Mesenchymal stem cell (in vitro differentiated cells and primary cell): ENCODE results near the gene TM9SF2.

ENCODE experiments used
- DNase-seq: peaks from one replicate; pipeline ENCODE4 v3.0.0-alpha.2; 2013
- H2AFZ ChIP-seq: one replicate; pipeline ENCODE4 v1.6.1; 2013; ENCODE audit warnings: low read depth, mild to moderate bottlenecking, control low read depth, inconsistent platforms, low read length, moderate library complexity
- H2AK5ac ChIP-seq: 2 replicates; pipeline ENCODE4 v1.6.1; 2013; ENCODE audit warnings: low read length, moderate library complexity, mild to moderate bottlenecking, inconsistent platforms; ENCODE audit not compliant: severe bottlenecking
- H2BK120ac ChIP-seq: one replicate; pipeline ENCODE4 v1.6.1; 2013; ENCODE audit warnings: low read depth, mild to moderate bottlenecking, inconsistent platforms, low read length, moderate library complexity
- H2BK12ac ChIP-seq, 2 experiments: one replicate each; pipeline ENCODE4 v1.6.1; 2013; ENCODE audit warnings: inconsistent platforms in 2 of 2, low read length in 2 of 2, mild to moderate bottlenecking in 2 of 2, moderate library complexity in 2 of 2, control low read depth in 1 of 2
- H2BK15ac ChIP-seq: one replicate; pipeline ENCODE4 v1.6.1; 2013; ENCODE audit warnings: mild to moderate bottlenecking, low read depth, inconsistent platforms; ENCODE audit not compliant: poor library complexity, severe bottlenecking
- H2BK5ac ChIP-seq: 2 replicates; pipeline ENCODE4 v1.6.1; 2013; ENCODE audit warnings: low read depth, mild to moderate bottlenecking, low read length, control low read depth, inconsistent platforms; ENCODE audit not compliant: poor library complexity, severe bottlenecking
- H3K14ac ChIP-seq, 2 experiments: one replicate each; pipeline ENCODE4 v1.6.1; 2013; ENCODE audit warnings: inconsistent platforms in 2 of 2, low read length in 2 of 2, control low read depth in 1 of 2, mild to moderate bottlenecking in 1 of 2, moderate library complexity in 1 of 2
- H3K18ac ChIP-seq, 2 experiments: one replicate each; pipeline ENCODE4 v1.6.1; 2013; ENCODE audit warnings: inconsistent platforms in 2 of 2, low read length in 2 of 2, control low read depth in 1 of 2, low read depth in 1 of 2, mild to moderate bottlenecking in 1 of 2
- H3K23ac ChIP-seq, 2 experiments: one replicate each; pipeline ENCODE4 v1.6.1; 2013; ENCODE audit warnings: inconsistent platforms in 2 of 2, low read length in 2 of 2, mild to moderate bottlenecking in 2 of 2, moderate library complexity in 2 of 2, control low read depth in 1 of 2
- H3K27ac ChIP-seq: 2 replicates; pipeline ENCODE4 v1.5.1; 2013; ENCODE audit warnings: mild to moderate bottlenecking, moderate library complexity, low read length, control low read depth, inconsistent platforms; ENCODE audit not compliant: poor library complexity, severe bottlenecking
- H3K27me3 ChIP-seq, 2 experiments: 2 replicates each; pipeline versions ENCODE4 v1.6.1 to v1.7.0; 2013; ENCODE audit warnings: low read length in 2 of 2, mild to moderate bottlenecking in 2 of 2, moderate library complexity in 2 of 2, control low read depth in 1 of 2, inconsistent platforms in 1 of 2; ENCODE audit not compliant: control insufficient read depth in 1 of 2, insufficient read depth in 1 of 2
- H3K36me3 ChIP-seq, 2 experiments: 2 replicates each; pipeline versions ENCODE4 v1.6.1 to v1.7.0; 2013; ENCODE audit warnings: low read length in 2 of 2, control low read depth in 1 of 2, inconsistent platforms in 1 of 2, low read depth in 1 of 2, mild to moderate bottlenecking in 1 of 2; ENCODE audit not compliant: insufficient read depth in 2 of 2, control insufficient read depth in 1 of 2
- H3K4ac ChIP-seq, 2 experiments: one replicate each; pipeline ENCODE4 v1.6.1; 2013; ENCODE audit warnings: inconsistent platforms in 2 of 2, low read length in 2 of 2, mild to moderate bottlenecking in 2 of 2, moderate library complexity in 2 of 2, control low read depth in 1 of 2, low read depth in 1 of 2
- H3K4me1 ChIP-seq: 2 replicates; pipeline ENCODE4 v1.6.1; 2013; ENCODE audit warnings: low read depth, low read length, control low read depth; ENCODE audit not compliant: control insufficient read depth, insufficient read depth
- H3K4me2 ChIP-seq: 2 replicates; pipeline ENCODE4 v1.6.1; 2013; ENCODE audit warnings: low read length, mild to moderate bottlenecking, inconsistent platforms; ENCODE audit not compliant: poor library complexity, severe bottlenecking
- H3K4me3 ChIP-seq, 2 experiments: 2 replicates each; pipeline versions ENCODE4 v1.5.1 to v1.7.0; 2013; ENCODE audit warnings: low read length in 2 of 2, mild to moderate bottlenecking in 2 of 2, control low read depth in 1 of 2, low read depth in 1 of 2; ENCODE audit not compliant: insufficient read depth in 1 of 2
- H3K79me1 ChIP-seq: replicated peaks from 2 replicates; pipeline ENCODE4 v1.6.1; 2013; ENCODE audit warnings: mild to moderate bottlenecking, control low read depth, low read length, inconsistent platforms; ENCODE audit not compliant: poor library complexity, severe bottlenecking
- H3K9ac ChIP-seq: 2 replicates; pipeline ENCODE4 v1.7.0; 2013; ENCODE audit warnings: mild to moderate bottlenecking, low read length, moderate library complexity
- H3K9me3 ChIP-seq: 2 replicates; pipeline ENCODE4 v1.7.0; 2013; ENCODE audit warnings: mild to moderate bottlenecking, low read length; ENCODE audit not compliant: control insufficient read depth
- H4K8ac ChIP-seq: one replicate; pipeline ENCODE4 v1.6.1; 2013; ENCODE audit warnings: inconsistent platforms, mild to moderate bottlenecking, low read length, moderate library complexity
- H4K91ac ChIP-seq: one replicate; pipeline ENCODE4 v1.6.1; 2013; ENCODE audit warnings: mild to moderate bottlenecking, low read length, inconsistent platforms
- WGBS: methylation state at CpG from one replicate; pipeline ENCODE4 v1.1.7; 2013; ENCODE audit warnings: mixed read lengths; 5-methylcytosine and 5-hydroxymethylcytosine counted together

TM9SF2 gene

DNA sequence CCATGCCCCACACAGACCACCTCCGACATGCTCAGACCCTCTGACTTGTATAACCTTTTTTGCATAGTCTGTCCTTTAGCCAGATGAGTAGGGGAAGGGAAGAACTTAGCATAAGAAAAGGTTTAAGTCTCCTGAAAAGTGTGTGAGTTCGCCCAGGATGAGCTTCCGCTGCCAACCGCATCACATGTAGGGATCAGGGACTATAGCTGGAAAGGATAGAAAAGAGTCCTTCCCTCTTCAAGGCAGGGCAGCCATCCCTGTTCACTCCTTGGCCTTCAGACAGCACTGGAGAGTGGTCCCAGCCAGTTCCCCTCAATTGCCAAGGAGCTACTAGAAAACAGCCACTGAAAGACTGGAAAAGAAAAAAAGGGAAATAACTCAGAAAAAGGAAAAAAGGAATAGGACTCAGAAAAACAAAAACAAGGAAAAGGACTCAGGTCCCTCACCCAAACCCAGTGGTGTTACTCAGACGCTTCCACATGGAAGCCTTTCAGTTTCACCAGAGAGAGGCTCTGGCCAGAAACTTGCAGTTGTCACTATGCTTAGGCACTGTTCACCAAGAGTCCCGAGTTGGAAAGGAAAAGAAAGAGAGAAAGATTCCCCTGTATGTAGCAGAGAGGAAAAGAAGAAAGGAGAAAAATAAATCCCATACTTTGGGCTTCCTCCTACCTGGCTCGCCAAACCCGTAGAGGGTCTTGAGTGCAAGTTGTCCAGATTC is 5.6 kb upstream of the TM9SF2 start:
- Histone ChIP-seq H3K4ac (no peak overlapping the region), H3K79me1 (peaks cover 2% of the 10 kb centered on the region), H2BK120ac (no peak overlapping the region), H3K36me3 (no peaks in the 10 kb centered on the region), H2AFZ (peak overlapping the region; percentile 23), H3K4me1 (peaks cover 3% of the 10 kb centered on the region), H3K27ac (no peak overlapping the region), H2BK5ac (no peak overlapping the region), H3K27me3 (no peaks in the 10 kb centered on the region), H2AK5ac (no peak overlapping the region), H3K9ac (peak overlapping the region; percentile 88), H3K9me3 (no peaks in the 10 kb centered on the region), H3K23ac (no peak overlapping the region), H2BK15ac (no peak overlapping the region), H3K4me2 (no peak overlapping the region), H3K18ac (no peak overlapping the region), H4K8ac (no peak overlapping the region), H3K14ac (peak overlapping the region in 1 of 2 experiments; percentile 70), H2BK12ac (no peak overlapping the region), H3K4me3 (peak overlapping the region in 1 of 2 experiments; percentile 80), H4K91ac (no peak overlapping the region)
- WGBS, result 97% methylated on average over 8 of the region's 8 CpGs
- peak; percentile 6 for DNase-seq

DNA sequence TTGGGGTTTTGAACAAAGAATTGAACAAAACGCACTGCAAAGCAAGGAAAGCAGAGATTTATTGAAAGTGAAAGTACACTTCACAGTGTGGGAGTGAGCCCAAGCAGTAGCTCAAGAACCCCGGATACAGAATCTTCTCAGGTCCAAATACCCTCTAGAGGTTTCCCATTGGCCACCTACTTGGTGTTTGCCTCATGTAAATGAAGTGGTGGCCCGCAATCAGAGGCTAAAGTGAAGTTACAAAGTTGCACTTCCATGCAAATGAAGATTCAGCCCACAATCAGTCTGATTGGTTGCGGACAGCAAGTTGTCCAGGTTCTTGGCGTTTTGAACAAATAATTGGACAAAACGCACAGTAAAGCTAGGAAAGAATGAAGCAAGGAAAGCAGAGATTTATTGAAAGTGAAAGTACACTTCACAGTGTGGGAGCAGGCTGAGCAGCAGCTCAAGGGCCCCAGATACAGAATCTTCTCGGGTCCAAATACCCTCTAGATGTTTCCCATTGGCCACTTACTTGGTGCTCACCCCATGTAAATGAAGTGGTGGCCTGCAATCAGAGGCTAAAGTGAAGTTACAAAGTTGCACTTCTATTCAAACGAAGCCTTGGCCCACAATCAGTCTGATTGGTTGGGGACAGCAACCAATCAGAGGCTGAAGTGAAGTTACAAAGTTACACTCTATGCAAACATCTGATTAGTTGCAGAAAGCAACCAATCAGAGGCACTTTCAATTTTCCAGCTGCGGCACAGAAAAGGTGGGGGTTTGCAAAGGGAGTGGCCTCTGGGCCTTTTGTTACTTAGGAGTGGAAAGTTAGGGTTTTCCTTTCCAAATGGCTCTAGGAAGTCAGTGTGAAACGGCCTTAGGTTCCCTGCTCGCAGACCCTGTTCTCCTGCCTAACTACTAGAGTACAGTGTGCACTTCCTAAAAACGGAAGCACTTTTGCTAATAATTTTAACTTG is 4.8 kb upstream of the TM9SF2 start:
- peaks cover 5% of the 10 kb centered on the region for H3K79me1 ChIP-seq
- no peak overlapping the region for H2BK15ac ChIP-seq
- H3K23ac ChIP-seq, result no peak overlapping the region
- H3K27me3 ChIP-seq, result no peaks in the 10 kb centered on the region
- H2BK5ac ChIP-seq, result no peak overlapping the region
- peak; percentile 13 for DNase-seq
- peak overlapping the region; percentile 57 for H4K8ac ChIP-seq
- no peak overlapping the region for H4K91ac ChIP-seq
- H2AFZ ChIP-seq, result peak overlapping the region; percentile 49
- no peak overlapping the region for H2AK5ac ChIP-seq
- H3K36me3 ChIP-seq, result no peaks in the 10 kb centered on the region
- H3K9ac ChIP-seq, result peak overlapping the region; percentile 88
- no peak overlapping the region for H2BK120ac ChIP-seq
- no peaks in the 10 kb centered on the region for H3K9me3 ChIP-seq
- peak overlapping the region in 1 of 2 experiments; percentile 80 for H3K4me3 ChIP-seq
- H3K4ac ChIP-seq, result peak overlapping the region in 1 of 2 experiments; percentile 7
- no peak overlapping the region for H3K14ac ChIP-seq
- no peak overlapping the region for H3K27ac ChIP-seq
- peaks cover 3% of the 10 kb centered on the region for H3K4me1 ChIP-seq
- no peak overlapping the region for H2BK12ac ChIP-seq
- H3K4me2 ChIP-seq, result no peak overlapping the region
- H3K18ac ChIP-seq, result no peak overlapping the region
- 95% methylated on average over 11 of the region's 12 CpGs for WGBS

GRCh38 chr13:99498171-99499161 is 2.8 kb upstream of the TM9SF2 start:
- peaks cover 3% of the 10 kb centered on the region for H3K4me1 ChIP-seq
- H4K8ac ChIP-seq, result peak overlapping the region; percentile 100
- H3K27ac ChIP-seq, result peak overlapping the region; percentile 79
- H3K4me2 ChIP-seq, result peak overlapping the region; percentile 55
- no peaks in the 10 kb centered on the region for H3K9me3 ChIP-seq
- peak overlapping the region; percentile 86 for H2AK5ac ChIP-seq
- H3K23ac ChIP-seq, result no peak overlapping the region
- WGBS, result 10% methylated on average over 50 of the region's 50 CpGs
- peak; percentile 97 for DNase-seq
- H3K36me3 ChIP-seq, result no peaks in the 10 kb centered on the region
- H2BK120ac ChIP-seq, result peak overlapping the region; percentile 71
- peak overlapping the region; percentile 52 to 89 for H3K4me3 ChIP-seq
- H3K9ac ChIP-seq, result peak overlapping the region; percentile 96
- H3K79me1 ChIP-seq, result peaks cover 5% of the 10 kb centered on the region
- peak overlapping the region; percentile 98 for H2BK15ac ChIP-seq
- H2BK5ac ChIP-seq, result peak overlapping the region; percentile 48
- H4K91ac ChIP-seq, result peak overlapping the region; percentile 95
- peak overlapping the region; percentile 83 to 88 for H3K4ac ChIP-seq
- H3K14ac ChIP-seq, result no peak overlapping the region
- H3K18ac ChIP-seq, result peak overlapping the region; percentile 52 to 71
- H2BK12ac ChIP-seq, result no peak overlapping the region
- H3K27me3 ChIP-seq, result no peaks in the 10 kb centered on the region
- peak overlapping the region; percentile 80 for H2AFZ ChIP-seq
